ENCODE data around the gene GPD1L. TPM values are rescaled to one million over a fixed set of nuclear protein-coding genes. Genes with fewer than 3 reads are reported as not detected.
"Not testable (repeated sequence)": the region's sequence is repeated elsewhere in the genome, so short reads cannot be mapped to it uniquely, and the experiment has no call there.

GPD1L gene
- polyA plus RNA-seq, 1 donor = 19.3 TPM

- no peak for DNase-seq
These were observed 73.8 kb downstream of the GPD1L start for GRCh38 chr3:32180141-32180784.

- no peak for DNase-seq
These were observed 74.9 kb downstream of the GPD1L start for GRCh38 chr3:32181365-32181764.

GRCh38 chr3:32181796-32182195, 75.4 kb downstream of the GPD1L start:
- DNase-seq = no peak

GRCh38 chr3:32184187-32184730, 77.8 kb downstream of the GPD1L start:
- DNase-seq = no peak

GRCh38 chr3:32186097-32186496, 79.7 kb downstream of the GPD1L start:
- no peak for DNase-seq

GRCh38 chr3:32186876-32187275, 80.5 kb downstream of the GPD1L start:
- no peak for DNase-seq

- DNase-seq = no peak
These were observed 83.3 kb downstream of the GPD1L start for GRCh38 chr3:32189693-32190092.

GRCh38 chr3:32190556-32190955, 84.1 kb downstream of the GPD1L start:
- DNase-seq = not testable (repeated sequence)

GRCh38 chr3:32193101-32193500, 86.7 kb downstream of the GPD1L start:
- no peak for DNase-seq

GRCh38 chr3:32194653-32195052, 88.2 kb downstream of the GPD1L start:
- no peak for DNase-seq

- no peak for DNase-seq
These were observed 89.6 kb downstream of the GPD1L start for GRCh38 chr3:32195995-32196540.

GRCh38 chr3:32197991-32198390, 91.6 kb downstream of the GPD1L start:
- DNase-seq = no peak

GRCh38 chr3:32198714-32199113, 92.3 kb downstream of the GPD1L start:
- no peak for DNase-seq

- no peak for DNase-seq
These were observed 94.1 kb downstream of the GPD1L start for GRCh38 chr3:32200490-32200889.

- DNase-seq = no peak
These were observed 94.8 kb downstream of the GPD1L start for GRCh38 chr3:32200992-32201758.

- no peak for DNase-seq
These were observed 96.1 kb downstream of the GPD1L start for GRCh38 chr3:32202496-32202895.

GRCh38 chr3:32203854-32204253, 97.4 kb downstream of the GPD1L start:
- DNase-seq = no peak

- no peak for DNase-seq
These were observed 102.0 kb downstream of the GPD1L start for GRCh38 chr3:32208447-32208846.

GRCh38 chr3:32215185-32215584, 108.8 kb downstream of the GPD1L start:
- no peak for DNase-seq

- DNase-seq = no peak
These were observed 109.9 kb downstream of the GPD1L start for GRCh38 chr3:32216172-32216783.

GRCh38 chr3:32217339-32217738, 110.9 kb downstream of the GPD1L start:
- DNase-seq = no peak

Measured in left kidney (tissue), 2 donors.